Stimulated activated CD8-positive, alpha-beta memory T cell treated with anti-CD3 and anti-CD28 coated beads, Interleukin-15, amount 100 ng/mL, for 48 hours (primary cell): Measurements from ENCODE around the gene DGKB.
"Not testable (repeated sequence)": the region's sequence is repeated elsewhere in the genome, so short reads cannot be mapped to it uniquely, and the experiment has no call there.

Source experiments
- DNase-seq, 2 donors: peaks; one replicate each; pipeline ENCODE4 v3.0.0-alpha.2; 2020; ENCODE audit warnings: low read depth in 2 of 2

Gene DGKB

DNA sequence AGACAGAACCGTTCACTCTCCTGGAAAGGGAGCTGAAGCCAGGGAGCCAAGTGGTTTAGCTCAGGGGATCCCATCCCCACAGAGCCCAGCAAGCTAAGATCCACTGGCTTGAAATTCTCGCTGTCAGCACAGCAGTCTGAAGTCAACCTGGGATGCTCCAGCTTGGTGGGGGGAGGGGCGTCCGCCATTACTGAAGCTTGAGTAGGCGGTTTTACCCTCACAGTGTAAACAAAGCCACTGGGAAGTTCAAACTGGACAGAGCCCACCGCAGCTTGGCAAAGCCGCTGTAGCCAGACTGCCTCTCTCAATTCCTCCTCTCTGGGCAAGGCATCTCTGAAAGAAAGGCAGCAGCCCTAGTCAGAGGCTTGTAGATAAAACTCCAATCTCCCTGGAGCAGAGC is 443.7 kb downstream of the DGKB start:
- not testable (repeated sequence) for DNase-seq

DNA sequence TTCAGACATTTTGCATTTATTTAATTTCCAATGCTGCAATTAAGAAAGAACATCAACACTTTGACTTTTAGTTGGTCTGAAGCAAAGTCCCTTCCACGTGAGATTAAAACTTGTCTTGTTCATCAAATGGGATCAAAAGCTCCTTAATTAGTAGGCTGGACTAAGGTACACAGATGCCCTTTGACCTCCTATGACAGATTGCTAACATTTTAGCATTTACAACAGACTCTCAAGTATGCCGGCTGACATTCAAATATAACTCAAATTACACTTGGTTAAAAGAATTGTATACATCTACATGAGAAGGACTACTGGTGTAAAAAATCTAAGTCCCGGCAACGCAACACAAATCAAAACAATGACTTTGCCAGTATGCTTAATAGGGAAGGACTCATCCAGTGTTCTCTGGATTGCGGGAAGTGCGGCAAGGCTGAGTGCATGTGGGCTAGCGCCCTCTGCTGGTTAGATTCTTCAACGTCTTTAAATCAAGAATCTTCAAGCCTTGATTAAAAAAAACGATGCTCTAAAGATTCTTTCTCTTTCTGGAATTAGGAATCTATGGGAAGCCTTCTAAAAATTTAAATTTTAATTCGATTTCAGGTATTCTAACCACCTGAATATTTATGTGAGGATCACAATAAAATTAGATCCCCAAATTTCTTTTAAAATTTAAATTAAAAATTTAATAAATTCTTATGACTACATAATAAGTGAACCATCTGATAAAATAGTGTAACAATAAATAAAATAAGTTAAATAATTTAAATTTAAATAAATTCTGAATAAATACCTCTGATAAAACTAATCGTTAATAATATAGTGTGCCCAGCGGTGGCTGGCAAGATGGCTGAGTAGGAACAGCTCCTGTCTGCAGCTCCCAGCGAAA is 444.7 kb downstream of the DGKB start:
- DNase-seq, result no peak

DNA sequence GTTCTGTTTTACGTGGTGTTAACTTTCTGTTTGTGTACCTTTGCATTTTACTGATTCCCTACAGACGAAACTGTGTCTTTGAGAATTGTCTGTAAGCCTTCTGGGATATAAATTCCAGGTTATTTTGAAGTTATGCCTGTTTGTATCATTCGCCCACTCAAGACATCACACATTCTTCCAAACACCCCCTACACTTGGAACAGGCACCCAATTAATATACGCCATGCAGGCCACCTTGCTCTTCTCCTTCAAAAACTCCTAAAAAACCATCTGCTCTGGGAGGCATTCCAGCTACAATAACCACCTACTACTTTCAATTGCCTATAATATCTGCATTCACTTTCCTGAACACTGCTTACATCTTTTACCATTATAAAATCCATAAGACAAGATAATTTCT is 453.3 kb downstream of the DGKB start:
- no peak for DNase-seq

DNA sequence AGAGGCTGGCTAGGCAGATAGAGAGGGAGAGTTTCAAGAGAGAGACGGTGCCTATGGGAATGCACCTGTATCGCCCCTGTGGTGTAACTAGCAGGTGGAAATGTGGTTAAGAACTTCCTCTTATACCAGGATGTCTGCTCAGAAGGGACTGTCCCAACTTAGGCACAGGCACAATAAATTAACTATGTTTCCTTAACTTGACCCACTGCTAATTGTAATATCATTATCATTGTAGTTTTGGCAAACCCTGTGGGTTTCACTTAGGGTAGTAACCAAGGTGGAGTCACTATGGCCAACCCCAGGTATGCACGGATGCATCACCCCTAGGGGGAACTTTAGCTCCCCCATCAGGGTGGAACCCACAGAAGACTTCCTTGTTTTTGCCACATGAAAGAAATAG is 455.7 kb downstream of the DGKB start:
- no peak for DNase-seq

DNA sequence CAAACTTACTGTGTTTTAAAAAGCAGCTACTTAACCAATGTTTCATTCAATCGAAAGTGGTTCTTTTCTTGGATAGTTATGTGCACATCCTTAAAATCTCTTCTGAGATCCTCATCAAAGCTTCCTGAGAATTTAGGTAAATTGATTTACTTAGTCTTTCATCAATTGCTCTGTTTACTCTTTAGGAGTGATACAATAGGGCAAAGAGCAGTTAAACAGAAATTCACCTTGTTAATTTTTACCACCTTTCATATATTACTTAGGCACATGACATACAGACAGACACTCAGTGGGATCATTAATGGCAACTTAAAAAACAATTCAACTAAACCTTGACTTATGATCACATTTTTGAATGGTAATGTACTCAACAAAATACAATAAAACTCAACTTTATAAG is 456.3 kb downstream of the DGKB start:
- no peak for DNase-seq

DNA sequence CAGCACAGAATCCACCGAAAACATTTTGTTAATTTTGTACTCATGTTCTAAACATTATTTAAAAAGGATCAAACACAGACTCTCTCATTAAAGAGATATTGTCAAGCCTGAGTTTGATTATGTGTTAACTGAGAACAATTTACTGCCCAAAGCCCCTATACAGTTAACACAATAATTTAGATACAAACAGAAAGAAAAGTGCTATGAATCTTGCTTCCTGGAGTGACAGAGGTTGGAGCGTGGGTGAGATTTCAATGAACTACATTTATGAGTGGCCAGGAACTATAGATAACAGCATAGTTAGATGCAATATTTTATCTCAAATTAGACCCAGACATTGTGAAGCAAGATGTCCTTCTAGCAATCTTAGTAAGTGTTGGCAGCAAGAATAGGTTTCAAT is 464.2 kb downstream of the DGKB start:
- no peak for DNase-seq

DNA sequence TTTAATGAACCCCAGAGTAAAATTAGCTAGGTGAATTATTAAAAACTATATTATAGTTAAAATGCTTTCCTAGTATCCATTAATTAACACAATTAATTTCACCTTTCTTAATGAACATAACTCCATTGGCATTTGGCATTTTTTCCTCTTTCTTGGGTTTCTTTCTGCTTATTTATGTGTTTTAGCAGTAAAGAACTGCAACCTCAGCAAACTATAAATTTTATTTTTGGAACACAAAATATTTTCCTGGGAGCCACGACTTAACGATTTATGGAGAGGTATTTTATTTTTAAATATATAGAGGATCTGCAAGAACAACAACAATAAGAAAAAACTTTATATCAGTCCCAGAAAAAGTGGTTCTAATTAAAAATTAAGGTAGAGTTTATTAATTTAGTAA is 465.7 kb downstream of the DGKB start:
- DNase-seq, result no peak

DNA sequence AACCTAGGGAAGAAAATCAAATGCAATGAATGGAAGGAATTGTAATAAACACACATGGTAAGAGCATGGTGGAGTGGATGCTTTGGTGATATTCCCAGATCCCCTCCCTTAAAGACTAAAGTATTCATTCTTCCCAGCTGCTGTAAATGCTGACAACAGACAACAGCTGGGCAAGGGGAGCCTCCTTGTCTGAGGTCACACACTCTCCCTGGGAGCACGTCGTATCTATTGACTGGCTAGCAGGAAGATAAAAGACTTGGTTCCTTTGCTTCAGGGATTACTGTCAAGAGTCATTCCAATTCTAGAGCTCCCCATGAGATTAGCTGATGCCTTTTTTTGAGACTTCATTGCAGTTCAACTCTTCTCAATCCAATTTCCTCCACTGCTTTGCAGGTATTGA is 469.6 kb downstream of the DGKB start:
- no peak for DNase-seq

DNA sequence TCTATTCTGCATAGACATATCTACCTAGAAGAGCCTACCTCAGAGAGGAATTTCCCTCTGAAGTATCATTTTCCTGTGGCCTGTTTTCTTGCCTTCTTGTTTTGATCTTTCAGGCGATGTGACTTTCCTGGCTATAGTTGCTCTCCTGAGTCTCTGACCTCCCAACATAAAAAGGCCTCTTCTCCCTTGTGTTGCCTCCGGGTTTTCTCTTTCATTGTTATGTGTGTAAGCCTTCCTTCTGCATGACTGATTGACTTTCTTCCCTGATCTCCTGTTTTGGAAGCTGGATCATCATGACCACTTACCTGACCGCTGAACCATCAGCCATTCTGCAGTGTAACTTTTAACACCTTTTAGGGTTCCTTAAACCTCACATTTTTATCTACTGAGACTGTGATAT is 471.6 kb downstream of the DGKB start:
- DNase-seq, result no peak

DNA sequence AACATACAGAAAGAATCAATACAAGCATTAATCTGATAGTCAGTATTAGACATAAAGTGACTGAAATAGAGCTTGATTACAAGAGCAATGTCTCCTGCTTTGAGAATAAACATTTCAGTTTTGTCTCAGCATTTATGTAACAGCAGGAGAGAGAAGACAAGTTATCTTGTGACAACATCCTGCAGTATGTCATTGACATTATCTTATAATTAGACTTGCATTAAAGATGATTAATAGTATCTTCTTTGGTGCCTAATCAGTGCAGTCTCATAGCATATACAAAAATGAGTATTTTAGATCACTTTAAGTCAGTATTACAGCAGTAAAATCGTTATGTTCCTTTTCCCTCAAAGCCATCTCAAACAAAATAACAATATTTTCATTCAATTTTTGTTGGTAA is 477.0 kb downstream of the DGKB start:
- no peak for DNase-seq

DNA sequence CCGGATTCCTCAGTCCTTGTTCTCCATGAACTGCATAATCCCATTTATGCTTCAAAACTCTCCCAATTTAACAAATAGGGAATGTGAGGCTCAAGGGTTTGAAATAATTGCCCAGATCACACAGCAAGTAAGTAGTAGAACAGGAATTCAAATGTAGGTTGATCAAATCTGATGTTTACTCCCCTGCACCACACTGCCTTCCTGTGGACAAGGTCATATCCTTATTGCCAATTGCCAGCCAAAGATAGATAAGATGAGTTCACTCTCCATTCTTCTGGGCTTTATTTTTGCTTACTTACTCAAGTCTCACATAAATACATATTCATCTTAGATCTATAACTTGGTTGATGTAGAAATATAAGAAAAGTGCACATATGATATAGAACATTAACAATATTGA is 477.9 kb downstream of the DGKB start:
- no peak for DNase-seq

DNA sequence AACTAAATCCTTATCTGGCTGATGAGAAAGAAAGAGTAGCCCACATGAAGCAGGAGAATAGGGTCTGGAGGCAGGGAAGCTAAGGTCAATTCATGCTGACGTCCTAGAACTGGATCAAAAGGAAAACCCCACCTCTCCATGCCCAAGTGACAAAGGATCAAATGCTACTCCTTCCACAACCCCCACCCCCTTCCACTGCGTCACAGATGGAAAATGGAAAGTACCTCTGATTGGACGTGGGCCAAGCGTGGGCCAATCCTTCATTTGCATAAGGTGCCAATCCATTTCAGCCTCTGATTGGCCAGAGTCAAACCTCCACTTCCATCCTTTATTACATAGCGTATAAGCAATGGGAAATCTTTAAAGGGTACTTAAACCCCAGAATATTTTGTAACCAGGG is 481.8 kb downstream of the DGKB start:
- DNase-seq, result no peak

DNA sequence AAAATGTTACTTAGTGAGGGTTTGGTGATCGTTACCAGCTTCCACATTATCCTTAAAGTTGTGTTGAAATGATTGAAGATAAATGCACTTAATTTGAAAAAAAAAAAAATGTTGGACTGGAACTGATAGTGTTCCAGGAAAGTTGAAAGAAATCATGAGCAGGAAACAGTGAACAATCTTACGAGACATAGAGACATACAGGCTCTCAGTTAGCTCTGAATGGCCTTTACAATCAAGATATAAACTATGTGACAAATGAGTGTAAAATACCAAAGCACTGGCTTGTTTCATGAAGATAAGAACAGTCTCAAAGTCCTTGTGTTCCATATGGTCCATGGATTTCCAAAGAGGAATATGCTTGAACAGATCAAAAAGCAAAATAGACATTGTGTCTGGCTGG is 483.0 kb downstream of the DGKB start:
- DNase-seq, result no peak

DNA sequence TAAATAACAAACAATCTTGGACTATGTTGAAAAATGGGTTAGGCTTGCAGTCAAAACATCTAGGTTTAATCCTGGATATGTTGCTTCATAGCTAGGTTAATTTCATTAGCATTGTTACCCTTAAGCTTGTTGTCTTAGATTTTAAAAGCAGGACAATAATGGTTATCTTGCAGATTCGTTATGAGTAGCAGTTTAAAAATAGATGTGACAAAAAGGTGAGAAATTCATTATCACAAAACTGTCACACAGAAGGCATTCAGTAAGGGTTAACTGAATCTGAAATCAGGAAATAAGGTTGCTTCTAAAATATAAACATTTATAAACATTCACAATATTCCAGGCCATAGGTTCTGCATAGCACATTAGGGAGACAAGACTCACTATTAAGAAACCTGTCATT is 483.9 kb downstream of the DGKB start:
- no peak for DNase-seq

DNA sequence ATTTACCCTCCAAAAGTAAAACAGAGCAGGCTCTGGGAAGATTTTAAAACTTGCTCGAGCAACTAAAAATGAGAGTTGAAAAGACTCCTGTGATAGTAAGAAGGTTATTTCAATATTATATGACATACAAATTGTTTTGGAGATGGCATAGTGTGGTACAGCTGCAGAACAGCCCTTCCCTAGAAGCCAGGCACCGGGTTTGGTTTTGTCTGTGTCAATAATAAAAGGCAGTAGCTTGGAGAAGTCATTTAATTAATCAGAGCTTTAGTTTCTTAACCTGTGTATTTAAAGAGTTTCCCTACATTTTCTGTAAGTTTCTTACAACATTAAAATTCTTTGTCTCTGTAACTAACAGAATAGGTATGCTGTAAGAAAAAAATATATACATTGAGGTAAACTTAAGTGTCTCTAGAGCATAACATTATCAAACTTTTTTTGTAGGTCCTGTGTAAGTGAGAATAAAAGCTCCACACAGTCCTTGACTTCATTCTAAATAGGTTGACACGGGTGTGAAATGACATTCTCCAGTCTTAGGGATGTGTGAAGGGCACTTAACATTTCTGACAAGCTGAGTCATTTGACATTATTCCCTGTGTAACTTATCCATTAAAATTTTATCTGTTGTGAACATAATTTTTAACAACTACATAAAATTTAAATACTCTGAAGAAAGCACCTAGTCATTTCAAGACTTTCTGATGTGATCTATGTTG is 488.1 kb downstream of the DGKB start:
- DNase-seq, result no peak

DNA sequence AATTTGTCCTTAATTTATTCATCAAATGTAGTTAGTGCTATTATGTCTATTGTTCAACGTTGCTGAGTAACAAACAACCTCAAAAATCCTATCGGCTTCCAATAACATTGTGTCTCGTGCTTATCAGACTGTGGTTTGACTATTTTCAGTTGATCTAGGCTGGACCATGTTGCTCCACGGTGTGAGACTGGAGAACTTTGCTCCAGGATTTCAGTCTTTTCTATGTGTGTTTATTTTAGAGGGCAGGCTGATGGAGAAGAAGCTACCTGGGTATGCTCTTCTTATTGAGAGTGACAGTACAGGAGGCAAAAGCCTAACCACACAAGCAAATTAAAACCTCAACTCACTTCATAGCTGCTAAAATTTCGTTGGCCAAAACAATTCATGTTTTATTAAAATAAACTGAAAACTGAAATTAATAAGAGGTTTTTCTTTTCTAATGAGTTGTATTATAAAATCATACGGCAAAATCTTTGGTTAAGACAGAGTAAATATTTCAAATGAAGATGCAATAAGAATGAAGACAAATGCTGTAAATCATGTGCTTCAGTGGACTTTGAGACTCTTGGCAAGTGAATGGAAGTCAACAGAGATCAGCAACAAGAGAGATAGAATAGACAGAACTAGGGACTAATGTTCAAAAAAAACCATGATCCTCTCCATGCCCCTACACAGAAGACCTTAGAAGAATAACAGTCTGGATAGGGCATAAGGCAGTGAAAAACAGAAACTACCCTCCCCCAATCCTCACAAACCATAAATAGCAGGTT is 495.1 kb downstream of the DGKB start:
- DNase-seq, result no peak

DNA sequence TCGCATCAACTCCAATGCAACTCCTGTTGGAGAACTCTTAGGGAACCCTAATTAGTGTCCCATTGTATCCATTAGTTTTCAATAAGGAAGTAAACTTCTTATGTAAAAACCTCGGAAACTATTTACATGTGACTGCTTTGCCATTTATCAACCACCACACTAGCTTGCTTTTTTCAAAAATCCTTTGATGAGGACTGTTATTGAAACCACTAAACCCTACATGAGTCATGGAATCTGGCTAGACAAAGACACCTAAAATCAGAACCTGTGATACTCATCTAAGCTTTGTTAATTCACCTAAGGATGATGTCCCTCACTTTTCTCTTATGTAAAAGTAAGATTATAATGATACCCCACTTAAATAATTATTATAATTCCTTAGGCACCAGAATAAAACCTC is 499.0 kb downstream of the DGKB start:
- no peak for DNase-seq

DNA sequence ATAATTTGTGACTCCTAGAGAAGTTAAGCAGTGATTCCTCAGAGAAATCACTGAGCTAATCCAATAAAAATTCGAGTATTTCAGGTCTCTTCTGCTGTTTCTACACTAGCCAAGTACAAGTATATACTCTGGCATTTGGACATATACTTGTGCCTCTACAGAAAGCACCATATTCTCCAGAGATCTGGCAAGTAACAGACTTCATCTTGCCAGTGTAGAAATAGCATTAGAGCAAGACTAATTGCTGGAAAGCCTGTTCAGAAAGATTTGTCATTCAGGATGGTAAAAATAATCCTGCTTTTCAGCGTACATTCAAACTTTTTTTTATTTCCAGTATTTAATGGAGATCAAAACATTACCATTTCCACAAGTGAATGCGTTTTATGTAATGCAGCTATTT is 502.3 kb downstream of the DGKB start:
- DNase-seq, result no peak

DNA sequence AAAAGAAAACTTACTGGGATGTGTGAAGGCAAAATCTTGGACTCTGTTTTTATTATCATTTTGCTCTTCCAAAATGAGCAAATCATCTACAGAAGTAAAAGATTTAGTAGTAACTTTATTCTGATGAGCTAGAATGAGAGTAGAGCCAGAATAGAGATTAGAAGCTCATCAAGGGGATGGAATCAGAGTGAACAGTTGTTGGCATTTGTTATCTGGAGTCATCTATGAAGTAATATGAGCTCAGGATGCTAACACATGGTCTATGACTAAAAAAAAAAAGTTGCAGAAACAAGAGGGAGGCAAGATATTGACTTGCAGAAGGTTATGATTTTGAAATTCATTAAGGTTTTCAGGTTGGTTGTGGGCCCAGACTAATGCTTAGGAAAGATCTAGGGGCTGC is 504.0 kb downstream of the DGKB start:
- DNase-seq, result no peak

DNA sequence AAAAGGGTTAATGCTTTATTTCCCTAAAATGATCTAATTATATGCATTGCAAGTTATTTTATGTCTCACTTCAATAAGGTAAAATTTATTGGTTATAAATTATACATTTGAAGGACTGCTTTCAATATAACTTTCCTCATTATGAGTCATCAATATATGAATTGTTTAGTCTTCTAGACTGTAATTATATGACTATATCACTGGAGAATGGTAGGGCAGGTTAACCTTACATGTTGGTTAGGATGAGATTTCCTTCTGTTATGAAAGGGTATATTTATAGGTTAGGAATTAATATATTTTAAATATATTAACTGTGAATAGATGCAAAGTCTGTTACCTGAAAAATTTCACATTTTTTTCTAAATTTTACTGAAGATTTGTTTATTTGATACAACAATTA is 506.7 kb downstream of the DGKB start:
- no peak for DNase-seq

DNA sequence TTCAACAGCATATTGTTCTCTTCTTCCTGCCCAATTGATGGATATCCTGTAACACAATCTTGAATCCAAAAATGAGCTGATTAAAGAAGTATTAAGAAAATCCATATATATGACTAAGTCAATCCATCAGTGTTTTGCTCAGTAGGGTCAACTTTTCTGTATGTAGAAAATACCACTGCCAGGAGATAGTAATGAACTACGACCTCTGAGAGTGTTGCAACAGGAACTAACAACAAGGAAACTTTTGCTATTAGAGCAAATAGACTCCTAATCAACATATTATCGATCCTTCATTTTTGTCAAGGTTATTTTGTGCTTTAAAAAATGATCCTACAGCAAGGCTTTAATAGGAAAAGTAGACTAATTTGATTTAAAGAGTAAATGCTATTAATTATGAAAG is 507.8 kb downstream of the DGKB start:
- DNase-seq, result no peak

DNA sequence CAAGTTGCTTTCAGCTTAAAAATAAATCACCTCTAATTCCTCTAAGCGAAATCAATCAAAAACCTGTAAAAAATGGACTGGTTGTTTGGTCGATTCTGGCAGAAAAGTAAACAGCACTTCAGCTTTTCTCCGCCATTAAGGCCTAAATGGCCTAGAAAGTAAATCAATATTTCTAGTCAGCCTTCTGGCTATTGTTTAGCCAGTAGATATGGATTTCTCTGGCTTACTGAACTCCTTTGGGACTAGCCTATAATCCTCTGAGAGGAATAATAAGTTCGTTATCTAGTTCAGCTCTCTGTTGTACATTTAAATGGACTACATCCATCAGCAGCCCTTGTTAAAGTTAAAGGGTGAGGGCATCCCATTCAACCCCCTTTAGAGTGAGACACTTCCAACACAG is 513.0 kb downstream of the DGKB start:
- DNase-seq, result no peak

DNA sequence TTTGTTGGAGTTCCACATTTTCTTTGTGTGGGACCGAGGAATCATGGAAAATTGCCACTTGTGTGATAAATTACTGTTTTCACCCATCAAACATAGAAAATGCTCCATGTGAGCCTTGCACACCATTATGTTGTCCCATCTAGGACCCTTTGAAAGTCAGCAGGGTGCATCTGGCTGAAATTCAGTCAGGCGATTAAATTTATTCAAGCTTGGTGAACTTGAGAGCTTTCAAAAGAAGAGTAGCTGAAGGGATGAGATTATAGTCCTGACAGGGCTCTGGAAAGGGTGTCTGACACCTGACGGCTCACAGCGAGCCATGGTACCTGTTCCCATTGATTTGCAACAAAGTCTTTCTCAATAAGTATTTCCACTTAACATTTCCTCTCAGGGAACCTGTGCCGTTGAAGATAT is 513.4 kb downstream of the DGKB start:
- DNase-seq, result no peak
